Esophagus squamous epithelium (tissue), 4 donors: ENCODE results near the gene MAP2K6.

Experiments used
- CTCF ChIP-seq, 6 experiments: fragments of 450-650 bp in 4 of 6; fragments of 200-600 bp in 2 of 6; sonication (generic) in 2 of 6; IDR thresholded peaks; one replicate each; pipeline ENCODE4 v1.5.1; 2016 to 2019; ENCODE audit warnings: antibody characterized with exemption in 6 of 6, mild to moderate bottlenecking in 4 of 6, moderate library complexity in 4 of 6
- POLR2A ChIP-seq, 4 donors: fragments of 450-650 bp; IDR thresholded peaks; one replicate each; pipeline ENCODE4 v1.6.1; 2017; ENCODE audit warnings: antibody characterized with exemption in 4 of 4, mild to moderate bottlenecking in 4 of 4, moderate library complexity in 3 of 4

- TF ChIP-seq CTCF (IDR thresholded peaks at IDR 0.05) (no peak), POLR2A (IDR thresholded peaks at IDR 0.05) (no peak)
Observed at GRCh38 chr17:69565447-69565846, 150.9 kb downstream of the MAP2K6 start.
